8988T (cell line): ENCODE results near the gene PPP2R1A.
"Not testable (repeated sequence)": the region's sequence is repeated elsewhere in the genome, so short reads cannot be mapped to it uniquely, and the experiment has no call there.

Experiments used
- DNase-seq: peaks from one replicate; pipeline ENCODE4 v3.0.0; 2011

The PPP2R1A gene

DNA sequence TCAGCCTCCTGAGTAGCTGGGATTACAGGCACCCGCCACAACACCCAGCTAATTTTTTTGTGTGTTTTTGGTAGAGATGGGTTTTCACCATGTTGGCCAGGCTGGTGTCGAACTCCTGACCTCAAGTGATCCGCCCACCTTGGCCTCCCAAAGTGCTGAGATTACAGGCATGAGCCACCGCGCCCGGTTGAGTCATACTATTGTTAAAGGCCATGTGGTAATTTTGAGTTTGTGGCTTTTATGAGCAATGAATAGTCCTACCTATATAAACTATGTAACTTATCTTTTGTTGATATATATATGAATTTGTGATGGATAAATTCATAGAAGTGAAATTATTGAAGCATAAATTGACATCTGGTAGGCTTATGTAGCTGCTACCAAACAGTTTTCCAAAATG lies 75.7 kb downstream of the PPP2R1A start:
- DNase-seq: not testable (repeated sequence)

DNA sequence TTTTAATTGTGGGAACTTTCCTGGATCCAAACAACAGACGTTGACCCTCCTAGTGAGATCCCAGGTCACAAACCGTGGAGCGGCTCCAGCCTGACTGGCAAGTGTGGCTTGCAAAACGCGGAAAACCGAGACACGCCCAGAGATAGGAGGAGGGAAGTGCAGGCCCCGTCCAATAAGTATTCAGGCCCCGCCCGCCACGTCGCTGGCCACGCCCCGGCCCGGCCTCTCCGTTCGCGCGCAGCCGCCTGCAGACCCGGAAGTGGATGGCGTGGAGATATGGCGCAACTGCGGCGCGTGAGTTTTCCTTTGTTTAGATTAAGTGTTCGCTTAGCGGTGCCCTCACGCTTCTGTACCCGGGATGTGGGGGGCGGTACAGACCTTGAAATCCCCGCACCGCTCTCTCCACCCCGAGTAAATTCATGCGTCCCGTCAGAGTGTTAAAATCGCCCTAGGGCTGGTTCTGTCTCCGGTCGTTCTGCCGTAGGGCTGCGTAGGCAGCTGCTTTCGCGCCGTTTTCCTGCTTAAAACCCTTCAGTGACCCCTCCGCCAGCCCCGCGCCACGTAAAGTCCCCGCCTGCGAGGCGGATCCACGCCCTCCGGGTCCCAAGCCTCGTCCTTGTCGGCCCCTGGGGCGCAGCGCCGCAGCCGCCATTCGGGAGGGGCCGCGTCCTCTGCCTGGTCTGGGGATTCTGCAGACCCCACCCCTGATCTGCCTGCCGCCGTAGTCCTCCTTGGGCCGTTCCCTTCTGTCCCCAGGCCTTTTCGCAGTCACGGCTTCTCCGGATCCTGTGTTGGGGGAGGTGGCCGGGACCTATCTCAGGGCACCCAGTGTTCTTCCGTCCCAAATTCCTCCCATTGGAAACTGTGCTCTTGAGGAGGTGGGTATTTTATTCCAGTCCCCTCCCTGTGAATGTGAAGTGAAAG lies 79.7 kb downstream of the PPP2R1A start, which contains the start of gene ZNF766:
Gene ZNF766, plus strand, starts transcription at position 250 of the 924 bp plus-strand sequence. Its CDS starts 27 bp downstream, at position 277.
- DNase-seq: peak; percentile 51

DNA sequence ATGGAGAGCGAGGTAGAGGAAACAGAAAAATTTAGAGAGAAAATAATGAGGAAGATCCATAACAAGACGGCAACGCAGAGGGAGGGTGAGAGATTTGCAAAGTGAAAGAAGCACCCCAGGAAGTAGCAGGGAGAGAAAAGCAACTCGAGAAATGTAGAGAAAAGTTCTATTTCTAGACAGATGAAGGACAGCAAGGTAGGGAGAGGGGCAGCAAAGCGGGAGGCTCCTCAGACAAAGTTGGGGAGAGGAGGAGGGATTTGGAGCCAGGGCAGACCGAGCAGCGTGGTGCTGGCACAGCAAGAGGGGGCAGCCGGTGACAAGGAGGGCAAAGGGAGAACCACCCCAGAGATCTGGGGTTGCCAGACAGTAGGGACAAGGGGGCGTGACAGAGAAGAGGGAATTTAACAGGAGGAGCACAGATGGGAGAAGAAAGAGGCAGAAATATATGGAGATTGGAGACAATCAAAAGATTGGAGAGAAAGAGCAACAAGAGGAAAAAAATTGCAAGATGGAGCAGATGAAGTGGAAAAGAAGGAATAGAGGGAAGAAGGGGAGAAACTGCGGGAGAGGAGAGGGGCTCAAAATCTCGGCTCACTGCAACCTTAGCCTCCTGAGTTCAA lies 80.5 kb downstream of the PPP2R1A start:
- DNase-seq: no peak

DNA sequence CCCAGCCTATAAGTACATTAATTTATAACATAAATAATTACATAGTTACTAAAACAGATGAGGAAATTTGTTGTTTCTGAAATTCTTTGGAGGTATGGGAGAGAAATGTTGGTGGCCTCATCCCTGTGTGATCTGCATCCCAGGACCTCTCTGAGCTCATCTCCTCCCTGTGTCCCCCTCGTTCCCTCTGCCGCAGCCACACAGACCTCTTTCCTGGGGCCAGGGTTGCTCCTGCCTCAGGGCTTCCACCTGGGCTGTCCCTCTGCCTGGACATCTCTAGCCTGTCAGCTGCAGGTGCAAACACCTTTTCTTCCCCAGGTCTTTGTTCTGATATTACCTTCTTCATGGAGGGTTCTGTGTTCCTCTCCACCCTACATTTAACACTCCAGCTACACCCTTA lies 83.4 kb downstream of the PPP2R1A start:
- no peak for DNase-seq

DNA sequence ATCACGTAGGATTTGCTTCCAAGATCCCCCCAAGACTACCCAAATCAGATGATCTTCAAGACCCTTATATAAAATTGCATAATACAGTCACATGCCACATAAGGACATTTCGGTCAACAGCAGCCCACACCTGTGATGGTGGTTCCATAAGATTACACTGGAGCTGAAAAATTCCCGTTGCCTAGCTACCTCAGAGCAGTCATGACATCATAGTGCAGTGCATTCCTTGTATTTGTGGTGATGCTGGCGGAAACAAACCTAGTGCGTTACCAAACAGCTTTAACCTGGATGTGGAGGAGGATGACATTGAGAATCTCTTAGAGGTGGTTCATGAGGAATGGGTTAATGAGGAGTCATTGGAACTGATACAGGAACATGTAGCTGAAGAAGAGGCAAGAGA lies 84.3 kb downstream of the PPP2R1A start:
- no peak for DNase-seq

DNA sequence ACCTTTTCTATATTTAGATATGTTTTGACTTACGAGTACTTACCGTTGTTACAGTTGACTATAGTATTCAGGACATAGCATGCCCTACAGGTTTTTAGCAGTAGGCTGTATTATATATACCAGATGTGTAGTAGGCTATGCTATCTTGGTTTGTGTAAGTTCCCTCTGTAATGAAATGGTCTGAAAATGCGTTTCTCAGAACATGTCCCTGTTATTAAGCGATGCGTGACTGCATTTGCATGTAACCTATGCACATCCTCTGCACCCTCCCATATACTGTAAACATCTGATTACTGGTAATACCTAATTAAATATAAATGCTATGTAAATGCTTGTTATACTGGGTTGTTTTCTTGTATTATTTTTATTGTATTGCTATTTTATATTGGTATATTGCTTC lies 86.1 kb downstream of the PPP2R1A start:
- DNase-seq: no peak

DNA sequence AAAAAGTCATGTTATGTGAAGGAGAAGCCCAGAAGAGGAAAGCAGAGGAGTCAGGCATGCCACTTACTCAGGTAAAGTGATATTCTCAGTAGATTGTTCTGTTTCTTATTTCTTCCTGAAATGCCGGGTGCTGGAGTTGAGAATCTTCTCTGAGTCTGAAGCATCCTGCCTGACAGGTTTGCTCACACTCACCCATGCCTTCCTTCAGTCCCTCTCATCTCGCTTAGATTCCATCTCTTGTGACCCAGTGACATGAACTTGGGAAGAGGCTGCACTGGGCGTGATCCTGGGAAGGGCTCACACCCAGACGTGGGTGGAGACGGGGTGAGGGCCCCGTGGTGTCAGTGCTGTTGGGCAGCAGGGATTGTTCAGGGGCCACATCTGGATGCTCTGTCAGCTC lies 87.6 kb downstream of the PPP2R1A start:
- no peak for DNase-seq
